B cell (primary cell): ENCODE measurements around the gene NTN5. TPM values are rescaled to one million over a fixed set of nuclear protein-coding genes. Genes with fewer than 3 reads are reported as not detected.
"Not testable (repeated sequence)": the region's sequence is repeated elsewhere in the genome, so short reads cannot be mapped to it uniquely, and the experiment has no call there.

Experiments used
- ATAC-seq: fragments of 200-7000 bp; cut with Tn5 transposase; one replicate; pipeline ENCODE4 v1.10.0; 2021; ENCODE audit warnings: low read depth, mild to moderate bottlenecking, moderate number of reproducible peaks, moderate library complexity
- CTCF ChIA-PET: fragments of 350-600 bp; sonication (Branson Sonifier 250); formaldehyde crosslinking; loops from one replicate; lab custom pipeline; 2021; ENCODE audit warnings: antibody characterized with exemption, inconsistent platforms; lab: Charles Lee
- POLR2A ChIA-PET: fragments of 350-600 bp; sonication (Branson Sonifier 250); formaldehyde crosslinking; loops from one replicate; lab custom pipeline; 2021; ENCODE audit warnings: antibody characterized with exemption; lab: Charles Lee
- DNase-seq: peaks from one replicate; pipeline ENCODE4 v3.0.0; 2013
- H2AFZ ChIP-seq: 2 replicates; pipeline ENCODE4 v1.6.1; 2012; ENCODE audit warnings: mild to moderate bottlenecking, low read depth, low read length; ENCODE audit not compliant: insufficient read depth, poor library complexity, severe bottlenecking
- H3K27ac ChIP-seq, 2 donors: 1 replicate in 1 of 2; 2 replicates in 1 of 2; pipeline ENCODE4 v1.5.1; 2012 to 2013; ENCODE audit warnings: low read length in 2 of 2, mild to moderate bottlenecking in 2 of 2, moderate library complexity in 1 of 2
- H3K27me3 ChIP-seq, 4 experiments: fragments of 200-600 bp in 1 of 4; sonication (generic) in 1 of 4; replicated peaks in 1 of 4; 1 replicate in 2 of 4; 2 replicates in 2 of 4; pipeline versions ENCODE4 v1.6.1 to v1.7.0; 2013 to 2016; ENCODE audit warnings: low read length in 3 of 4, mild to moderate bottlenecking in 2 of 4, mixed read lengths in 1 of 4, moderate library complexity in 1 of 4; ENCODE audit not compliant: insufficient read depth in 4 of 4, control insufficient read depth in 3 of 4; ENCODE audit errors: control extremely low read depth in 1 of 4
- H3K36me3 ChIP-seq, 2 experiments: replicated peaks in 1 of 2; 1 replicate in 1 of 2; 2 replicates in 1 of 2; pipeline versions ENCODE4 v1.6.1 to v1.7.1; 2013; ENCODE audit warnings: low read length in 1 of 2; ENCODE audit not compliant: insufficient read depth in 2 of 2, control insufficient read depth in 1 of 2; ENCODE audit errors: control extremely low read depth in 1 of 2, extremely low read depth in 1 of 2
- H3K4me1 ChIP-seq, 2 donors: fragments of 200-600 bp in 1 of 2; sonication (generic) in 1 of 2; 1 replicate in 1 of 2; 2 replicates in 1 of 2; pipeline versions ENCODE4 v1.5.1 to v1.6.1; 2013 to 2017; ENCODE audit warnings: low read length in 2 of 2; ENCODE audit not compliant: control insufficient read depth in 2 of 2, insufficient read depth in 2 of 2
- H3K4me2 ChIP-seq: replicated peaks from 2 replicates; pipeline ENCODE3; 2012; ENCODE audit warnings: mild to moderate bottlenecking, low read depth, low read length; ENCODE audit not compliant: poor library complexity, severe bottlenecking
- H3K4me3 ChIP-seq, 5 experiments: fragments of 200-600 bp in 1 of 5; sonication (generic) in 1 of 5; 1 replicate in 3 of 5; 2 replicates in 2 of 5; pipeline versions ENCODE4 v1.5.1 to v1.7.0; 2011 to 2016; ENCODE audit warnings: low read length in 4 of 5, mild to moderate bottlenecking in 4 of 5, low read depth in 2 of 5, control low read depth in 1 of 5, moderate library complexity in 1 of 5; ENCODE audit not compliant: insufficient read depth in 1 of 5; ENCODE audit errors: control extremely low read depth in 1 of 5, extremely low read depth in 1 of 5
- H3K79me2 ChIP-seq: fragments of 200-600 bp; sonication (generic); one replicate; pipeline ENCODE4 v1.6.0; 2016; ENCODE audit warnings: low read length; ENCODE audit not compliant: control insufficient read depth, insufficient read depth
- H3K9ac ChIP-seq: fragments of 200-600 bp; sonication (generic); 2 replicates; pipeline ENCODE4 v1.6.1; 2017; ENCODE audit warnings: mild to moderate bottlenecking, low read length, moderate library complexity
- H3K9me3 ChIP-seq, 3 donors: one replicate each; pipeline versions ENCODE4 v1.6.1 to v1.7.1; 2013; ENCODE audit warnings: low read length in 2 of 3; ENCODE audit not compliant: control insufficient read depth in 2 of 3, insufficient read depth in 1 of 3; ENCODE audit errors: control extremely low read depth in 1 of 3
- H4K20me1 ChIP-seq: 2 replicates; pipeline ENCODE4 v1.6.0; 2012; ENCODE audit warnings: mild to moderate bottlenecking, low read length; ENCODE audit not compliant: insufficient read depth, control insufficient read depth, poor library complexity, severe bottlenecking
- H3K27ac Mint-ChIP-seq: one replicate; pipeline ENCODE4 v1.8.0; 2021; ENCODE audit warnings: mixed read lengths
- H3K27me3 Mint-ChIP-seq: one replicate; pipeline ENCODE4 v1.8.0; 2021; ENCODE audit warnings: mixed read lengths
- H3K4me1 Mint-ChIP-seq: one replicate; pipeline ENCODE4 v1.8.0; 2021; ENCODE audit warnings: mixed read lengths
- H3K4me3 Mint-ChIP-seq: one replicate; pipeline ENCODE4 v1.8.0; 2021; ENCODE audit warnings: mixed read lengths
- H3K9me3 Mint-ChIP-seq: one replicate; pipeline ENCODE4 v1.8.0; 2022; ENCODE audit warnings: mixed read lengths; ENCODE audit not compliant: insufficient read depth
- CTCF ChIP-seq: fragments of 200-600 bp; IDR thresholded peaks from one replicate; pipeline ENCODE4 v1.8.0; 2022; ENCODE audit warnings: antibody characterized with exemption, mild to moderate bottlenecking
- EZH2 ChIP-seq: IDR thresholded peaks from 2 replicates; pipeline ENCODE4 v1.6.1; 2012; ENCODE audit warnings: borderline replicate concordance, low read depth, mild to moderate bottlenecking, moderate library complexity, low read length; ENCODE audit not compliant: insufficient read depth, poor library complexity, severe bottlenecking
- WGBS: methylation state at CpG from one replicate; pipeline ENCODE4 v1.1.5; 2013; ENCODE audit warnings: missing lambda C conversion rate; ENCODE audit not compliant: insufficient coverage; 5-methylcytosine and 5-hydroxymethylcytosine counted together
- intact Hi-C: fragments of 100-400 bp; cut with micrococcal nuclease; formaldehyde crosslinking; loops from one replicate; pipeline ENCODE4 v1.10.0; 2022
- polyA plus RNA-seq: library from polyadenylated mRNA; depleted of rRNA; stranded (reverse); fragments of >200 nt; gene quantifications from 2 replicates; pipeline ENCODE4 v1.2.3, GENCODE V29; 2012
- total RNA-seq, 2 donors: library from RNA; stranded (reverse); fragments of 120-200 nt in 1 of 2; gene quantifications; 1 replicate in 1 of 2; 2 replicates in 1 of 2; pipeline versions ENCODE4 v1.2.3 to v1.2.4, GENCODE V29; 2013 to 2022

The NTN5 gene
- total and polyA plus RNA-seq, 2 donors (not counting 1 experiment from before 2014, with no cell fraction given) = 1.2 to 1.8 TPM

- no peak overlapping the region for H3K4me2 ChIP-seq
- H3K9me3 Mint-ChIP-seq = no peaks in the 10 kb centered on the region
- CTCF ChIA-PET = no interaction called here
- no peak overlapping the region for H3K9ac ChIP-seq
- no peaks in the 10 kb centered on the region for H4K20me1 ChIP-seq
- ATAC-seq = no peak
- H3K27me3 Mint-ChIP-seq = no peaks in the 10 kb centered on the region
- peaks cover 24% of the 10 kb centered on the region for H3K4me1 Mint-ChIP-seq
- no peaks in the 10 kb centered on the region for H3K79me2 ChIP-seq
- peaks cover 11 to 25% of the 10 kb centered on the region in 2 donors for H3K4me1 ChIP-seq
- intact Hi-C loops = no loop called here
- POLR2A ChIA-PET = no interaction called here
- no peak overlapping the region for H2AFZ ChIP-seq
- H3K27ac Mint-ChIP-seq = no peak overlapping the region
- H3K9me3 ChIP-seq = peaks cover 0 to 14% (median 0%) of the 10 kb centered on the region in 3 donors
- TF ChIP-seq EZH2 (no peak), CTCF (no peak)
- H3K4me3 ChIP-seq = no peak overlapping the region
- H3K27me3 ChIP-seq = no peaks in the 10 kb centered on the region
- WGBS = 90% methylated on average over 14 of the region's 15 CpGs
- no peak overlapping the region for H3K27ac ChIP-seq
- DNase-seq = no peak
- no peaks in the 10 kb centered on the region for H3K36me3 ChIP-seq
- H3K4me3 Mint-ChIP-seq = no peak overlapping the region
Measured at GRCh38 chr19:48718711-48719231, 46.0 kb upstream of the NTN5 start.

GRCh38 chr19:48718106-48718505 is 45.3 kb upstream of the NTN5 start:
- H3K79me2 ChIP-seq, ATAC-seq, H3K27ac ChIP-seq, H3K27me3 Mint-ChIP-seq, DNase-seq, H3K27me3 ChIP-seq, H3K4me2 ChIP-seq, H3K36me3 ChIP-seq, H3K4me3 Mint-ChIP-seq, CTCF ChIA-PET, H2AFZ ChIP-seq, H3K9ac ChIP-seq, H3K4me3 ChIP-seq, POLR2A ChIA-PET, H3K9me3 Mint-ChIP-seq, H4K20me1 ChIP-seq, intact Hi-C loops: not testable (repeated sequence)
- peak overlapping the region; percentile 15 for H3K27ac Mint-ChIP-seq
- Histone ChIP-seq H3K4me1 (peaks cover 17 to 32% of the 10 kb centered on the region in 2 donors), H3K9me3 (peaks cover 0 to 14% (median 0%) of the 10 kb centered on the region in 3 donors)
- WGBS = 95% methylated on average over 10 of the region's 13 CpGs
- peaks cover 29% of the 10 kb centered on the region for H3K4me1 Mint-ChIP-seq
